IMR-90 (cell line): ENCODE measurements around the gene BEX5. TPM values are rescaled to one million over a fixed set of nuclear protein-coding genes. Genes with fewer than 3 reads are reported as not detected.

ENCODE experiments used
- ATAC-seq: fragments of 200-7000 bp; cut with Tn5 transposase; 2 replicates; pipeline ENCODE4 v1.9.1; 2020; ENCODE audit warnings: low read depth, mild to moderate bottlenecking, moderate library complexity
- BruUV-seq: library from RNA; stranded (reverse); fragments of 400-500 nt; replicated peaks from 2 replicates; lab custom pipeline; 2021; lab: Mats Ljungman, UMichigan
- CTCF ChIA-PET: fragments of 300-600 bp; formaldehyde crosslinking; extraction: SDS; loops from one replicate; lab custom pipeline; 2021; ENCODE audit warnings: antibody characterized with exemption; lab: Yijun Ruan, JAX
- POLR2A ChIA-PET: fragments of 300-600 bp; sonication (Branson Sonifier 250); formaldehyde crosslinking; loops from one replicate; lab custom pipeline; 2022; ENCODE audit warnings: antibody characterized with exemption; ENCODE audit not compliant: unreplicated experiment; lab: Charles Lee
- DNase-seq: peaks from one replicate; pipeline ENCODE4 v3.0.0; 2013
- H2AFZ ChIP-seq: replicated peaks from 2 replicates; pipeline ENCODE3; 2013; ENCODE audit warnings: low read length, mild to moderate bottlenecking; ENCODE audit not compliant: poor library complexity
- H2AK5ac ChIP-seq: 2 replicates; pipeline ENCODE4 v1.6.1; 2013; ENCODE audit warnings: low read depth, low read length, inconsistent platforms
- H2AK9ac ChIP-seq: replicated peaks from 2 replicates; pipeline ENCODE3; 2013; ENCODE audit warnings: mild to moderate bottlenecking, low read depth, low read length, moderate library complexity; ENCODE audit not compliant: poor library complexity
- H2BK120ac ChIP-seq: 2 replicates; pipeline ENCODE4 v1.6.1; 2013; ENCODE audit warnings: low read depth, low read length, inconsistent platforms
- H2BK15ac ChIP-seq: 3 replicates; pipeline ENCODE4 v1.6.1; 2013; ENCODE audit warnings: low read depth, low read length, inconsistent platforms
- H2BK20ac ChIP-seq: 2 replicates; pipeline ENCODE4 v1.6.1; 2013; ENCODE audit warnings: low read depth, mild to moderate bottlenecking, inconsistent platforms, low read length, moderate library complexity
- H2BK5ac ChIP-seq: 2 replicates; pipeline ENCODE4 v1.6.1; 2013; ENCODE audit warnings: mild to moderate bottlenecking, low read depth, low read length, inconsistent platforms; ENCODE audit not compliant: poor library complexity, severe bottlenecking
- H3K14ac ChIP-seq: replicated peaks from 2 replicates; pipeline ENCODE4 v1.6.1; 2013; ENCODE audit warnings: low read depth, low read length, inconsistent platforms
- H3K18ac ChIP-seq: 2 replicates; pipeline ENCODE4 v1.6.1; 2013; ENCODE audit warnings: low read depth, low read length, control low read depth
- H3K23ac ChIP-seq: 2 replicates; pipeline ENCODE4 v1.6.1; 2013; ENCODE audit warnings: low read depth, low read length, inconsistent platforms
- H3K27ac ChIP-seq: 2 replicates; pipeline ENCODE4 v1.5.1; 2013; ENCODE audit warnings: mild to moderate bottlenecking, control low read depth, low read length; ENCODE audit not compliant: insufficient read depth
- H3K27me3 ChIP-seq: 2 replicates; pipeline ENCODE4 v1.6.1; 2013; ENCODE audit warnings: low read length; ENCODE audit not compliant: control insufficient read depth, insufficient read depth
- H3K36me3 ChIP-seq: 2 replicates; pipeline ENCODE4 v1.6.1; 2013; ENCODE audit warnings: low read length, mixed read lengths; ENCODE audit not compliant: control insufficient read depth, insufficient read depth
- H3K4ac ChIP-seq: 2 replicates; pipeline ENCODE4 v1.6.1; 2013; ENCODE audit warnings: low read depth, low read length, inconsistent platforms
- H3K4me1 ChIP-seq: 2 replicates; pipeline ENCODE4 v1.6.1; 2013; ENCODE audit warnings: low read length, mixed read lengths; ENCODE audit not compliant: control insufficient read depth, insufficient read depth
- H3K4me2 ChIP-seq: 2 replicates; pipeline ENCODE4 v1.6.1; 2013; ENCODE audit warnings: low read depth, mild to moderate bottlenecking, control low read depth, low read length, moderate library complexity
- H3K4me3 ChIP-seq: 2 replicates; pipeline ENCODE4 v1.5.1; 2013; ENCODE audit warnings: low read depth, mild to moderate bottlenecking, control low read depth, low read length, moderate library complexity; ENCODE audit not compliant: insufficient read depth
- H3K56ac ChIP-seq: 2 replicates; pipeline ENCODE4 v1.6.1; 2013; ENCODE audit warnings: low read length, inconsistent platforms; ENCODE audit not compliant: insufficient read depth; ENCODE audit errors: extremely low read depth
- H3K79me1 ChIP-seq, 2 experiments: 2 replicates each; pipeline ENCODE4 v1.6.1; 2013; ENCODE audit warnings: low read length in 2 of 2, inconsistent platforms in 1 of 2, low read depth in 1 of 2
- H3K9ac ChIP-seq: 2 replicates; pipeline ENCODE4 v1.6.1; 2013; ENCODE audit warnings: low read depth, low read length, control low read depth
- H3K9me1 ChIP-seq: 2 replicates; pipeline ENCODE4 v1.6.1; 2013; ENCODE audit warnings: low read length, inconsistent platforms; ENCODE audit not compliant: insufficient read depth
- H3K9me3 ChIP-seq: 2 replicates; pipeline ENCODE4 v1.6.1; 2013; ENCODE audit warnings: low read length; ENCODE audit not compliant: control insufficient read depth, insufficient read depth
- H4K20me1 ChIP-seq: 2 replicates; pipeline ENCODE4 v1.6.1; 2013; ENCODE audit warnings: low read length, inconsistent platforms; ENCODE audit not compliant: insufficient read depth
- H4K5ac ChIP-seq: 2 replicates; pipeline ENCODE4 v1.6.1; 2013; ENCODE audit warnings: mild to moderate bottlenecking, low read depth, low read length, control low read depth
- H4K8ac ChIP-seq, 2 experiments: 2 replicates each; pipeline ENCODE4 v1.6.1; 2013; ENCODE audit warnings: low read depth in 2 of 2, low read length in 2 of 2, control low read depth in 1 of 2, inconsistent platforms in 1 of 2
- H4K91ac ChIP-seq: 2 replicates; pipeline ENCODE4 v1.6.1; 2013; ENCODE audit warnings: low read depth, low read length, inconsistent platforms; ENCODE audit not compliant: insufficient read depth
- CEBPB ChIP-seq: IDR thresholded peaks from 2 replicates; pipeline ENCODE4 v1.6.1; 2012; ENCODE audit warnings: low read depth, low read length, improper control_type of control experiment
- CHD1 ChIP-seq: IDR thresholded peaks from 2 replicates; pipeline ENCODE4 v1.6.1; 2012; ENCODE audit warnings: low read depth, low read length, improper control_type of control experiment
- CTCF ChIP-seq: conservative IDR thresholded peaks from 2 replicates; pipeline ENCODE4 v1.5.1; 2012; ENCODE audit warnings: mild to moderate bottlenecking, low read depth, low read length, improper control_type of control experiment
- ELK1 ChIP-seq: fragments of 150-350 bp; IDR thresholded peaks from 2 replicates; pipeline ENCODE4 v1.6.1; 2016; ENCODE audit warnings: low read depth, mild to moderate bottlenecking, low read length, moderate library complexity, borderline replicate concordance
- MAFK ChIP-seq: IDR thresholded peaks from 2 replicates; pipeline ENCODE4 v1.6.1; 2012; ENCODE audit warnings: low read depth, low read length, improper control_type of control experiment
- USF2 ChIP-seq: fragments of 150-350 bp; IDR thresholded peaks from 2 replicates; pipeline ENCODE4 v1.6.1; 2017; ENCODE audit warnings: mild to moderate bottlenecking, antibody characterized with exemption, low read length, low read depth
- WGBS, 2 experiments: methylation state at CpG; one replicate each; pipeline versions ENCODE4 v1.1.5 to v1.1.7; 2013; ENCODE audit warnings: missing lambda C conversion rate in 2 of 2; ENCODE audit not compliant: insufficient read length in 1 of 2; ENCODE audit errors: extremely low coverage in 2 of 2; 5-methylcytosine and 5-hydroxymethylcytosine counted together
- dilution Hi-C: fragments of 300-500 bp; cut with HindIII; formaldehyde crosslinking; loops from one replicate; pipeline ENCODE4 v1.14.3; 2018; ENCODE audit warnings: low sequenced_read_pairs; ENCODE audit not compliant: unreplicated experiment
- in situ Hi-C: fragments of 300-500 bp; cut with MboI; formaldehyde crosslinking; loops from 3 replicates; pipeline ENCODE4 v1.14.3; 2019; ENCODE audit warnings: low sequenced_read_pairs, inconsistent platforms, mixed read lengths
- intact Hi-C: fragments of 100-400 bp; cut with micrococcal nuclease; formaldehyde crosslinking; loops from 2 replicates; pipeline ENCODE4 v1.10.0; 2022
- polyA plus RNA-seq, 3 experiments: library from polyadenylated mRNA; depleted of rRNA; stranded (reverse); fragments of >200 nt; gene quantifications; 2 replicates each; pipeline ENCODE4 v1.2.3, GENCODE V29; 2012; ENCODE audit warnings: low replicate concordance in 1 of 3
- total RNA-seq: library from RNA; depleted of rRNA; stranded (reverse); fragments of >200 nt; gene quantifications from 2 replicates; pipeline ENCODE4 v1.2.3, GENCODE V29; 2012

Gene BEX5
- total and polyA plus RNA-seq, 2 of the 4 experiments (the other 2 are of a cell fraction): not detected

GRCh38 chrX:102154900-102155805, 624 bp downstream of the BEX5 start (continued):
- TF ChIP-seq ELK1: no peak

GRCh38 chrX:102154218-102154860, 1.4 kb downstream of the BEX5 start:
- H2BK15ac ChIP-seq: no peak overlapping the region
- no peak overlapping the region for H3K27ac ChIP-seq
- dilution Hi-C loops: no loop called here
- H3K4me2 ChIP-seq: no peak overlapping the region
- no peaks in the 10 kb centered on the region for H3K9me3 ChIP-seq
- H2BK20ac ChIP-seq: no peak overlapping the region
- H3K9me1 ChIP-seq: no peaks in the 10 kb centered on the region
- H4K20me1 ChIP-seq: no peaks in the 10 kb centered on the region
- no peak overlapping the region for H3K23ac ChIP-seq
- no peak overlapping the region for H4K8ac ChIP-seq
- H3K36me3 ChIP-seq: no peaks in the 10 kb centered on the region
- H3K4me3 ChIP-seq: no peak overlapping the region
- in situ Hi-C loops: no loop called here
- H3K9ac ChIP-seq: no peak overlapping the region
- H2AFZ ChIP-seq: no peak overlapping the region
- H2AK5ac ChIP-seq: no peak overlapping the region
- no peaks in the 10 kb centered on the region for H3K79me1 ChIP-seq
- H3K56ac ChIP-seq: no peak overlapping the region
- peaks cover 2% of the 10 kb centered on the region; the same call in 1 of the 2 replicates for H3K27me3 ChIP-seq
- ChIA-PET POLR2A (no interaction called here), CTCF (no interaction called here)
- H2BK5ac ChIP-seq: no peak overlapping the region
- no peaks in the 10 kb centered on the region for H3K4me1 ChIP-seq
- intact Hi-C loops: no loop called here
- no TSS peak for BruUV-seq
- 0% methylated on average over 2 of the region's 11 CpGs; no CpG with 5 or more reads in 1 of the 2 experiments for WGBS, 2 experiments
- no peak overlapping the region for H2AK9ac ChIP-seq
- TF ChIP-seq MAFK: no peak
- no peak for TF ChIP-seq CTCF
- no peak for TF ChIP-seq USF2
- no peak for TF ChIP-seq CHD1
- TF ChIP-seq CEBPB: no peak
- ATAC-seq (no peak), DNase-seq (no peak)
- H4K5ac ChIP-seq: no peak overlapping the region
- H3K18ac ChIP-seq: no peak overlapping the region
- no peak overlapping the region for H3K14ac ChIP-seq
- no peak overlapping the region for H3K4ac ChIP-seq
- H4K91ac ChIP-seq: no peak overlapping the region
- H2BK120ac ChIP-seq: no peak overlapping the region
